ENCODE data around the gene LENG1.

DNA sequence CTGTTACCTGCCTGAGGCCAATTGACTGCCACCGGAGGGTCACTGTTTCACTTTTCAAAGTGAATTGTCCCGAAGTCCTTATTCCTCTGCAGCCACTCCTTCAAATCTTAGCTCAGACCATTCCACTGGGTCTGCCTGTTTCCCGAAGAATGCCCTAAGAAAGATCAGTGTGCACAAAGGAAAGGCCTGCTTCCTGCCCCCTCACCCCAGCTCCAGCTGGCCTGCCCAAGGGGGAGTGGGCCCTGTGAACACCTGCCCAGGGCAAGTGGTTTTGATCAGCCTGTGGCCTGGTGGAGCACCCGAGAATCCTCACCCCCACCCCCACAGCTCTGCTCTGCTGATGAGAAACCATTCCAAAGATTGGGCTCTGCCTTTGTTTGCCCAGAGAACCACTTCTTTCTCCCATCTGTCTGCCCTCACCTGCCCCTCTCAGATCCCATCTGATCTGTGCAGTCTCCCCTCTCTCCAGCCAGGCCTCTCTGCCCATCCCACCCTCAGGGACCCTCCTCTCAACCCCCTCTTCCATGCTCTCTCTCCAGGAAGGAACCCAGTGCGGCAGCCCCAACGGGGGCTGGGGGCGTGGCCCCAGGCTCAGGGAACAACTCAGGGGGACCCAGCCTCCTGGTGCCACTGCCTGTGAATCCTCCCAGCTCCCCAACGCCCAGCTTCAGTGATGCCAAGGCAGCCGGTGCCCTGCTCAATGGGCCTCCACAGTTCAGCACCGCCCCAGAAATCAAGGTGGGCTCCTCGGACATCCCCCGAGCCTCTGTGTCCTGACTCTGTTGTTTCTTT lies 10.3 kb downstream of the LENG1 start:
- TF ChIP-seq, protein P1, sequence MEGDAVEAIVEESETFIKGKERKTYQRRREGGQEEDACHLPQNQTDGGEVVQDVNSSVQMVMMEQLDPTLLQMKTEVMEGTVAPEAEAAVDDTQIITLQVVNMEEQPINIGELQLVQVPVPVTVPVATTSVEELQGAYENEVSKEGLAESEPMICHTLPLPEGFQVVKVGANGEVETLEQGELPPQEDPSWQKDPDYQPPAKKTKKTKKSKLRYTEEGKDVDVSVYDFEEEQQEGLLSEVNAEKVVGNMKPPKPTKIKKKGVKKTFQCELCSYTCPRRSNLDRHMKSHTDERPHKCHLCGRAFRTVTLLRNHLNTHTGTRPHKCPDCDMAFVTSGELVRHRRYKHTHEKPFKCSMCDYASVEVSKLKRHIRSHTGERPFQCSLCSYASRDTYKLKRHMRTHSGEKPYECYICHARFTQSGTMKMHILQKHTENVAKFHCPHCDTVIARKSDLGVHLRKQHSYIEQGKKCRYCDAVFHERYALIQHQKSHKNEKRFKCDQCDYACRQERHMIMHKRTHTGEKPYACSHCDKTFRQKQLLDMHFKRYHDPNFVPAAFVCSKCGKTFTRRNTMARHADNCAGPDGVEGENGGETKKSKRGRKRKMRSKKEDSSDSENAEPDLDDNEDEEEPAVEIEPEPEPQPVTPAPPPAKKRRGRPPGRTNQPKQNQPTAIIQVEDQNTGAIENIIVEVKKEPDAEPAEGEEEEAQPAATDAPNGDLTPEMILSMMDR (IDR thresholded peaks at IDR 0.05) = no peak
- no peak for TF ChIP-seq POLR2A (IDR thresholded peaks at IDR 0.05)
